C1 segment of cervical spinal cord (tissue), 14 donors: ENCODE data around the gene DSN1.
"Not testable (repeated sequence)": the region's sequence is repeated elsewhere in the genome, so short reads cannot be mapped to it uniquely, and the experiment has no call there.

Experiments used
- DNase-seq, 14 donors: peaks; one replicate each; lab custom pipeline; 2025; lab: John Stamatoyannopoulos, UW

The DSN1 gene

GRCh38 chr20:36773597-36774390 is at the start of gene DSN1:
DSN1 (minus strand) TSS chr20:36773763; CDS start chr20:36771458, 2,305 bp downstream.
- peak; percentile 77 to 97 (median 92) for DNase-seq

- peak in 1 of 14 donors; percentile 88 for DNase-seq
These were observed 49.6 kb upstream of the DSN1 start for GRCh38 chr20:36823121-36823520.

- DNase-seq, result peak in 6 of 14 donors; percentile 24 to 59 (median 30)
These were observed 48.4 kb upstream of the DSN1 start for GRCh38 chr20:36821964-36822437.

GRCh38 chr20:36820928-36821327 is 47.4 kb upstream of the DSN1 start:
- DNase-seq, result no peak

GRCh38 chr20:36820073-36820472 is 46.5 kb upstream of the DSN1 start:
- DNase-seq, result no peak

- DNase-seq, result no peak
These were observed 46.1 kb upstream of the DSN1 start for GRCh38 chr20:36819659-36820058.

- DNase-seq, result no peak
These were observed 45.3 kb upstream of the DSN1 start for GRCh38 chr20:36818861-36819260.

- no peak for DNase-seq
These were observed 44.6 kb upstream of the DSN1 start for GRCh38 chr20:36818185-36818584.

GRCh38 chr20:36817496-36817895 is 43.9 kb upstream of the DSN1 start:
- DNase-seq, result peak in 1 of 14 donors; percentile 86

GRCh38 chr20:36815454-36816091 is 42.0 kb upstream of the DSN1 start:
- no peak for DNase-seq

GRCh38 chr20:36812594-36813463 is 39.3 kb upstream of the DSN1 start:
- no peak for DNase-seq

- DNase-seq, result peak in 2 of 14 donors; percentile 10 to 14
These were observed 35.0 kb upstream of the DSN1 start for GRCh38 chr20:36808317-36809257.

GRCh38 chr20:36806049-36806448 is 32.5 kb upstream of the DSN1 start:
- peak in 1 of 14 donors; percentile 87 for DNase-seq

GRCh38 chr20:36805396-36805795 is 31.8 kb upstream of the DSN1 start:
- DNase-seq, result no peak

- no peak for DNase-seq
These were observed 30.9 kb upstream of the DSN1 start for GRCh38 chr20:36804425-36804824.

- no peak for DNase-seq
These were observed 29.0 kb upstream of the DSN1 start for GRCh38 chr20:36802326-36803222.

GRCh38 chr20:36800410-36800809 is 26.8 kb upstream of the DSN1 start:
- DNase-seq, result no peak

- DNase-seq, result not testable (repeated sequence)
These were observed 25.8 kb upstream of the DSN1 start for GRCh38 chr20:36799313-36799712.

- no peak for DNase-seq
These were observed 23.3 kb upstream of the DSN1 start for GRCh38 chr20:36796875-36797274.

GRCh38 chr20:36796117-36796516 is 22.6 kb upstream of the DSN1 start:
- no peak for DNase-seq
